Measurements from ENCODE around the gene DYNC1I1. TPM values are rescaled to one million over a fixed set of nuclear protein-coding genes. Genes with fewer than 3 reads are reported as not detected.

Gene DYNC1I1
- total RNA-seq, 1 donor from 2014 or later: 11.0 TPM

DNA sequence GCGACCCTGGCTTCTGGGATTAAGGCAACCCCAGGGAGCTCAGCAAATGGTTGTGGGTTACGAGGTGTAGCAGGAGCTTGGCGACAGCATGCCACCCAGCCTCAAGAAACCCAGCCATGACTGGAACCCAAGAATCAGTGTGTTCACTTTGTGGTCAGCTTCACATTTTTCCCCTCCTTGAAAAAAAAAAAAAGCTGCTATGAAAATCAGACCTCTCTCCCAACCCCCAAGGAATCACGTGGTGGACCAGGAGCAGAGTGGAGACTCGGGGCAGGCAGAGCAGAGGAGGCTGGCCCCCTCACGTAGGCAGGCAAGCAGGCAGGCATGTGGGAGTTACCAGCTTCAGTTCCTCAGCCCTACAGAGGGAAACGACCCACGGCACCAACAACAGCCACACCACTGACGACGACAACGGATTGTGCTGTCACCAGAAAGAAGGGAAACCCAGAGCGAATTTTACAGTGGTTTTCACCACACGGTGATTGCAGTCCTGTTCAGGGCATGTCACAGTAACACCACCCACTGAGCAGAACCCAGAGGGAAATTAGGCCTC, 346.2 kb downstream of the DYNC1I1 start:
- Mint-ChIP-seq H3K9me3 (ENCODE audit: unreplicated experiment) (no peaks in the 10 kb centered on the region), H3K27ac (ENCODE audit: unreplicated experiment) (no peak overlapping the region), H3K4me3 (ENCODE audit: unreplicated experiment) (no peak overlapping the region), H3K4me1 (ENCODE audit: low read depth, unreplicated experiment) (no peaks in the 10 kb centered on the region), H3K36me3 (ENCODE audit: unreplicated experiment) (no peaks in the 10 kb centered on the region), H3K27me3 (ENCODE audit: unreplicated experiment) (no peaks in the 10 kb centered on the region)
- no peak for DNase-seq
- TF ChIP-seq, protein P1, sequence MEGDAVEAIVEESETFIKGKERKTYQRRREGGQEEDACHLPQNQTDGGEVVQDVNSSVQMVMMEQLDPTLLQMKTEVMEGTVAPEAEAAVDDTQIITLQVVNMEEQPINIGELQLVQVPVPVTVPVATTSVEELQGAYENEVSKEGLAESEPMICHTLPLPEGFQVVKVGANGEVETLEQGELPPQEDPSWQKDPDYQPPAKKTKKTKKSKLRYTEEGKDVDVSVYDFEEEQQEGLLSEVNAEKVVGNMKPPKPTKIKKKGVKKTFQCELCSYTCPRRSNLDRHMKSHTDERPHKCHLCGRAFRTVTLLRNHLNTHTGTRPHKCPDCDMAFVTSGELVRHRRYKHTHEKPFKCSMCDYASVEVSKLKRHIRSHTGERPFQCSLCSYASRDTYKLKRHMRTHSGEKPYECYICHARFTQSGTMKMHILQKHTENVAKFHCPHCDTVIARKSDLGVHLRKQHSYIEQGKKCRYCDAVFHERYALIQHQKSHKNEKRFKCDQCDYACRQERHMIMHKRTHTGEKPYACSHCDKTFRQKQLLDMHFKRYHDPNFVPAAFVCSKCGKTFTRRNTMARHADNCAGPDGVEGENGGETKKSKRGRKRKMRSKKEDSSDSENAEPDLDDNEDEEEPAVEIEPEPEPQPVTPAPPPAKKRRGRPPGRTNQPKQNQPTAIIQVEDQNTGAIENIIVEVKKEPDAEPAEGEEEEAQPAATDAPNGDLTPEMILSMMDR (IDR thresholded peaks at IDR 0.05; ENCODE audit: partially characterized antibody, unreplicated experiment): no peak

DNA sequence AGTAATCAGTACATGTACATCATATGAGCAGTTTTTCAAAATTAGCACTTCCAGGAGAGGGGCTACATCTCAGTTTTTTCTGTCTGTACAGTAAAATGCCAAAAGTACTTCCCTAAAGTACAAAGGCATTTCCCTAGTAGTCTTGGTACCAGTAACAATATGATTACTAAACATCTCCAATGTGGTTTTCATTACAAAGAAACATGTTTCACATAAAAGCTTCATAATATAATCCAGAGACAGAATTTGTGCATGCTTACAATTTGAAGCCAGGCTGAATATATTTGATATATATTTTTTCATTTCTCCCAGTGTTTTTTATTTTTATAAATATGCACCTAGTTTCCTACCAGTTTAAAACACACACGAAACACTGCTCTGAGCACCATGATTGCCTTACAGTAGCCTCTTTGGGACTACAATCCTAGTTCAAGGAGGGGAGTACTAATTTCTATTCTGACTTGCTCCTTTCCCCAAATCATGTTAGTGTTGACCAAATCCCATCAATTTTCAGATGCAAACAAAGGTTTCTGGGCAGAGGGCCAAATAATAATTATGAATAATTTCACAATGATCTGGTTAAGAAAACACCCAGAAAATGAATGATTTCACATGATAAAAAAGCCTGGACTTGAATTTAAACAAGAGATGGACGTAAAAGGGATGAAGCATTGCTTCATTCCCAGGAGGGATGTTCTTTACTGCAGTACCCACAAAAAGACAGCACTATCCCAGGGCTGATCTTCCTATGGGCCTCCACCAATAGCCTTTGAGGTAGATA, 348.3 kb downstream of the DYNC1I1 start:
- no peak for DNase-seq

DNA sequence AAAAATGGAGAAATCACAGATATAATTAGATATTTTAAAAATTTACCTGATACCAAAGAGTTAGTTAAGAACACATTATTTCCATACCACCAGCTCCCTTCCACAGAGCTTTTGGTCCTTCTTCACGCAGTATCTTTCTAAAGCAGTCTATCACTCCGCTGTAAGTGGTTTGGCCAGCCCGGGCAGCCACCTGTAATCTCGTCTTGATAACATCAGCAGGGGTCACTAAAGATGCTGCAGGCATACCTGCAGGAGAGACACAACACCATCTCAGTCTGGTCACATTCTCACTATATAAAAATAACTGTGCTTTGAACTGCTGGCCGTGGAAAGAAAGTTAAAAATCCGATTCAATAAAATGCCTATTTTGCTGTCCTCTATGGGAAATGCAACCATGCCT, 349.4 kb downstream of the DYNC1I1 start:
- TF ChIP-seq, protein P1 (IDR thresholded peaks at IDR 0.05; ENCODE audit: partially characterized antibody, unreplicated experiment): no peak
- H3K9me3 Mint-ChIP-seq (ENCODE audit: unreplicated experiment): no peaks in the 10 kb centered on the region
- H3K4me1 Mint-ChIP-seq (ENCODE audit: low read depth, unreplicated experiment): no peaks in the 10 kb centered on the region
- no peaks in the 10 kb centered on the region for H3K27me3 Mint-ChIP-seq (ENCODE audit: unreplicated experiment)
- no peak for DNase-seq
- H3K27ac Mint-ChIP-seq (ENCODE audit: unreplicated experiment): no peak overlapping the region
- H3K4me3 Mint-ChIP-seq (ENCODE audit: unreplicated experiment): no peak overlapping the region
- H3K36me3 Mint-ChIP-seq (ENCODE audit: unreplicated experiment): no peaks in the 10 kb centered on the region

More for the DNA sequence above, 348.3 kb downstream of the DYNC1I1 start:
- H3K4me3 Mint-ChIP-seq (ENCODE audit: unreplicated experiment): no peak overlapping the region
- no peaks in the 10 kb centered on the region for H3K9me3 Mint-ChIP-seq (ENCODE audit: unreplicated experiment)
- no peak overlapping the region for H3K27ac Mint-ChIP-seq (ENCODE audit: unreplicated experiment)
- H3K27me3 Mint-ChIP-seq (ENCODE audit: unreplicated experiment): no peaks in the 10 kb centered on the region
- TF ChIP-seq, protein P1 (IDR thresholded peaks at IDR 0.05; ENCODE audit: partially characterized antibody, unreplicated experiment): no peak
- no peaks in the 10 kb centered on the region for H3K36me3 Mint-ChIP-seq (ENCODE audit: unreplicated experiment)
- no peaks in the 10 kb centered on the region for H3K4me1 Mint-ChIP-seq (ENCODE audit: low read depth, unreplicated experiment)

DNA sequence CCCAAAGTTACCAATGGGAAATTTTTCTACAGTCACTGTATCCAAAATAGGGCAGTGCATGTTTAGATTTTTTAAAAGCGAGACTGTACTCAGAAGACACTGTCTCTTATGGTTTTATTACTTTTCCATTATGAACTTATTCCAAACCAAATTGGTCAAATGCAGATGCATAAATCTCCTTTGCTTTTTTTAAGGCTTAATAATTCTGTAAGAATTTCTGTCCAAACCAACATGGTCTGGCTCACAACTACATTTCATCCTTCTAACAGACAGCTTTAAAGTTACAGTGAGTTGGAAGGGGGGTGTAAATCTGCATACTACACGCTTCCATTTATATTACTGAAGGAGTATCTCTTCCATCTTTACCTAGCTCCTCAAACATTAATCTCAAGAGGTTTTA, 350.4 kb downstream of the DYNC1I1 start:
- no peaks in the 10 kb centered on the region for H3K27me3 Mint-ChIP-seq (ENCODE audit: unreplicated experiment)
- DNase-seq: no peak
- no peak overlapping the region for H3K4me3 Mint-ChIP-seq (ENCODE audit: unreplicated experiment)
- TF ChIP-seq, protein P1 (IDR thresholded peaks at IDR 0.05; ENCODE audit: partially characterized antibody, unreplicated experiment): no peak
- no peaks in the 10 kb centered on the region for H3K36me3 Mint-ChIP-seq (ENCODE audit: unreplicated experiment)
- H3K4me1 Mint-ChIP-seq (ENCODE audit: low read depth, unreplicated experiment): no peaks in the 10 kb centered on the region
- no peaks in the 10 kb centered on the region for H3K9me3 Mint-ChIP-seq (ENCODE audit: unreplicated experiment)
- no peak overlapping the region for H3K27ac Mint-ChIP-seq (ENCODE audit: unreplicated experiment)

DNA sequence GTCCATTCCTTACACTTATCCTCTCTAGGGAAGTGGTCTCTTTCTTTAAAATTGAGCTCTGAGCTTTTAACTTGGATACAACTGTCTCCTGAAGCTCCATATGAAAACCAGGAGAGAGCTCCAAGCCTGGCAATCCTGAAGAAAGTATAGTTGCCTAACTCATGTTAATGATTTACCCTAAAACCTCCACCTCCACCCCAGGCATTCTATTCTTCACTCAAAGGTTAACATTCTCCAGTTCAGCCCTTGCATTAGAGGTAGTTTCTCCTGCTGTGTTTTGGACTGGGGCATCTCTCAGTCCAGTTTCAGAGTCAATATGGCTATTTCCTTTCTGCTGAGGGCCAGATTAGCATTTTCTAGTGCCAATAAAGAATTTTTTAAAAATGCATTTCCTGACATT, 354.0 kb downstream of the DYNC1I1 start:
- no peaks in the 10 kb centered on the region for H3K36me3 Mint-ChIP-seq (ENCODE audit: unreplicated experiment)
- no peak for DNase-seq
- H3K9me3 Mint-ChIP-seq (ENCODE audit: unreplicated experiment): no peaks in the 10 kb centered on the region
- TF ChIP-seq, protein P1 (IDR thresholded peaks at IDR 0.05; ENCODE audit: partially characterized antibody, unreplicated experiment): no peak
- H3K4me1 Mint-ChIP-seq (ENCODE audit: low read depth, unreplicated experiment): no peaks in the 10 kb centered on the region
- H3K4me3 Mint-ChIP-seq (ENCODE audit: unreplicated experiment): no peak overlapping the region
- H3K27me3 Mint-ChIP-seq (ENCODE audit: unreplicated experiment): no peaks in the 10 kb centered on the region
- no peak overlapping the region for H3K27ac Mint-ChIP-seq (ENCODE audit: unreplicated experiment)
